K562 (cell line): ENCODE measurements around the gene SASH3. TPM values are rescaled to one million over a fixed set of nuclear protein-coding genes. Genes with fewer than 3 reads are reported as not detected.
A peak's percentile ranks its signal among the peaks of the same experiment; 100 is the strongest.

Experiments
- ATAC-seq: fragments of 200-7000 bp; cut with Tn5 transposase; 3 replicates; pipeline ENCODE4 v1.9.1; 2020; ENCODE audit warnings: moderate library complexity
- BruUV-seq: library from RNA; stranded (reverse); fragments of 400-500 nt; replicated peaks from 2 replicates; lab custom pipeline; 2021; lab: Mats Ljungman, UMichigan
- CTCF ChIA-PET: fragments of 300-600 bp; formaldehyde crosslinking; extraction: SDS; loops from one replicate; lab custom pipeline; 2021; ENCODE audit warnings: low intra/inter-chr PET ratio; lab: Yijun Ruan, JAX
- POLR2A ChIA-PET: fragments of 300-600, 350-650 bp; sonication (Branson Sonifier 250); formaldehyde crosslinking; extraction: SDS; loops from one replicate; lab custom pipeline; 2021; ENCODE audit warnings: antibody characterized with exemption, inconsistent platforms; lab: Yijun Ruan, JAX
- DNase-seq, 4 experiments: peaks; one replicate each; pipeline versions ENCODE4 v3.0.0 to v3.0.0-alpha.2; 2011 to 2018; ENCODE audit warnings: low spot score in 3 of 4, mixed read lengths in 3 of 4; ENCODE audit errors: extremely low read depth in 1 of 4
- FAIRE-seq: peaks from 2 replicates; lab custom pipeline; 2011; peaks lifted over from hg19 to GRCh38; lab: Jason Lieb, UNC
- H2AFZ ChIP-seq: 2 replicates; pipeline ENCODE4 v1.6.0; 2011; ENCODE audit warnings: low read depth, low read length, control low read depth, inconsistent platforms
- H3K27ac ChIP-seq: fragments of 200-600 bp; 3 replicates; pipeline ENCODE4 v1.8.0; 2011; ENCODE audit warnings: low read depth, mild to moderate bottlenecking, control low read depth, inconsistent platforms, low read length, moderate library complexity, mixed read lengths; ENCODE audit errors: extremely low read depth
- H3K27me3 ChIP-seq, 2 experiments: fragments of 300-600 bp in 1 of 2; 2 replicates in 1 of 2; 3 replicates in 1 of 2; pipeline versions ENCODE4 v1.6.0 to v1.8.0; 2011; ENCODE audit warnings: inconsistent platforms in 2 of 2, low read length in 2 of 2, mild to moderate bottlenecking in 1 of 2, mixed read lengths in 1 of 2, moderate library complexity in 1 of 2; ENCODE audit not compliant: control insufficient read depth in 2 of 2, insufficient read depth in 2 of 2
- H3K36me3 ChIP-seq: fragments of 300-600 bp; 3 replicates; pipeline ENCODE4 v1.8.0; 2011; ENCODE audit warnings: mild to moderate bottlenecking, low read length, inconsistent platforms; ENCODE audit not compliant: control insufficient read depth, insufficient read depth
- H3K4me1 ChIP-seq, 2 experiments: fragments of 200-600 bp in 1 of 2; replicated peaks in 1 of 2; 2 replicates in 1 of 2; 3 replicates in 1 of 2; pipeline versions ENCODE4 v1.5.1 to v1.8.0; 2011; ENCODE audit warnings: inconsistent platforms in 2 of 2, low read length in 2 of 2, mild to moderate bottlenecking in 1 of 2, mixed read lengths in 1 of 2, moderate library complexity in 1 of 2; ENCODE audit not compliant: control insufficient read depth in 2 of 2, insufficient read depth in 2 of 2
- H3K4me2 ChIP-seq: 2 replicates; pipeline ENCODE4 v1.6.1; 2011; ENCODE audit warnings: low read length, control low read depth, inconsistent platforms, mixed read lengths; ENCODE audit not compliant: insufficient read depth
- H3K4me3 ChIP-seq: fragments of 200-600 bp; sonication (generic), shearing (Covaris generic); 2 replicates; pipeline ENCODE4 v1.5.1; 2016; ENCODE audit warnings: control low read depth, inconsistent platforms
- H3K79me2 ChIP-seq: fragments of 200-600 bp; 3 replicates; pipeline ENCODE4 v1.8.0; 2011; ENCODE audit warnings: low read length, inconsistent platforms; ENCODE audit not compliant: control insufficient read depth, insufficient read depth
- H3K9ac ChIP-seq, 2 experiments: 2 replicates each; pipeline versions ENCODE4 v1.6.0 to v1.6.1; 2011; ENCODE audit warnings: low read depth in 2 of 2, low read length in 2 of 2, control low read depth in 1 of 2, inconsistent platforms in 1 of 2, mild to moderate bottlenecking in 1 of 2, mixed read lengths in 1 of 2; ENCODE audit not compliant: insufficient read depth in 1 of 2
- H3K9me1 ChIP-seq: one replicate; pipeline ENCODE4 v1.6.0; 2011; ENCODE audit warnings: inconsistent platforms, mild to moderate bottlenecking, low read length, moderate library complexity; ENCODE audit not compliant: control insufficient read depth, insufficient read depth
- H3K9me3 ChIP-seq: replicated peaks from 2 replicates; pipeline ENCODE4 v1.5.1; 2011; ENCODE audit warnings: low read depth, low read length, inconsistent platforms; ENCODE audit not compliant: control insufficient read depth, insufficient read depth
- H4K20me1 ChIP-seq: replicated peaks from 2 replicates; pipeline ENCODE4 v1.6.1; 2011; ENCODE audit warnings: low read length, inconsistent platforms, mixed read lengths; ENCODE audit not compliant: control insufficient read depth, insufficient read depth
- ESRRB ChIP-seq: fragments of 250-450 bp; sonication (Bioruptor Pico); IDR thresholded peaks from 2 replicates; pipeline ENCODE4 v1.5.0; 2020; ENCODE audit warnings: mild to moderate bottlenecking, moderate library complexity, borderline replicate concordance
- FOSL1 ChIP-seq: fragments of 200-800 bp; sonication (Bioruptor generic); conservative IDR thresholded peaks from 2 replicates; pipeline ENCODE4 v1.6.1; 2016; ENCODE audit warnings: missing genetic modification characterization, missing compliant biosample characterization
- FOXA1 ChIP-seq: fragments of 450-650 bp; IDR thresholded peaks from 2 replicates; pipeline ENCODE4 v1.6.1; 2016; ENCODE audit warnings: mild to moderate bottlenecking, borderline replicate concordance
- FOXP1 ChIP-seq: sonication (generic); formaldehyde crosslinking; IDR thresholded peaks from 2 replicates; pipeline ENCODE4 v1.8.0; 2022; ENCODE audit warnings: mild to moderate bottlenecking, missing genetic modification reagents
- HMGN3 ChIP-seq: IDR thresholded peaks from 2 replicates; pipeline ENCODE4 v1.6.1; 2011; ENCODE audit warnings: borderline replicate concordance, low read depth, mild to moderate bottlenecking, mixed read lengths, low read length; ENCODE audit not compliant: insufficient read length; ENCODE audit errors: extremely low read depth
- ZNF780A ChIP-seq: fragments of 250-450 bp; sonication (Bioruptor Pico); IDR thresholded peaks from 2 replicates; pipeline ENCODE4 v1.5.0; 2021; ENCODE audit warnings: mild to moderate bottlenecking
- WGBS: fragments of 100-300 bp; shearing (Covaris generic); methylation state at CpG from one replicate; pipeline ENCODE4 v1.1.6; 2016; ENCODE audit warnings: low coverage, mixed read lengths; ENCODE audit not compliant: insufficient coverage; ENCODE audit errors: missing lambda C conversion rate; 5-methylcytosine and 5-hydroxymethylcytosine counted together
- in situ Hi-C: fragments of 300-500 bp; cut with MboI; formaldehyde crosslinking; loops from 4 replicates; pipeline ENCODE4 v1.15.0; 2018; ENCODE audit warnings: inconsistent platforms, mixed read lengths
- intact Hi-C: fragments of 100-400 bp; cut with micrococcal nuclease; formaldehyde crosslinking; loops from 2 replicates; pipeline ENCODE4 v1.14.2; 2022
- polyA plus RNA-seq, 8 experiments: library from polyadenylated mRNA; depleted of rRNA in 4 of 8; stranded (reverse) in 5 of 8; unstranded in 3 of 8; fragments of >200 nt; fragmentation: Nextera tagmentation in 2 of 8; fragmentation: Illumina TruSeq in 1 of 8; extraction: Ambion mirVana in 2 of 8; extraction: Trizol in 1 of 8; gene quantifications; 2 replicates each; pipeline versions ENCODE4 v1.2.1 to v1.2.3, GENCODE V29; 2011 to 2014; ENCODE audit warnings: inconsistent platforms in 1 of 8, missing spikeins in 1 of 8
- total RNA-seq, 7 experiments: library from RNA; depleted of rRNA in 6 of 7; stranded (reverse); fragments of >200 nt in 6 of 7; fragmentation: Illumina TruSeq in 2 of 7; extraction: Trizol in 2 of 7; gene quantifications; 2 replicates each; pipeline versions ENCODE4 v1.2.1 to v1.2.3, GENCODE V29; 2011 to 2021; ENCODE audit warnings: low replicate concordance in 1 of 7
- TF ChIP-seq, protein P1 (sequence below): fragments of 250-450 bp; sonication (Bioruptor Pico); IDR thresholded peaks from 2 replicates; pipeline ENCODE4 v1.8.0; 2022; ENCODE audit warnings: moderate library complexity, mild to moderate bottlenecking, inconsistent platforms
- TF ChIP-seq, protein P2 (sequence below): fragments of 250-450 bp; sonication (Bioruptor Pico); IDR thresholded peaks from 2 replicates; pipeline ENCODE4 v1.5.0; 2021; ENCODE audit warnings: mild to moderate bottlenecking, moderate library complexity
- TF ChIP-seq, protein P3 (sequence below): fragments of 250-450 bp; sonication (Bioruptor Pico); IDR thresholded peaks from 2 replicates; pipeline ENCODE4 v1.9.0; 2021; ENCODE audit warnings: mild to moderate bottlenecking, inconsistent platforms

The SASH3 gene
- total and polyA plus RNA-seq, 9 of the 15 experiments (the other 6 are each of a cell fraction or from before 2014, with no cell fraction given) = 0.03 to 0.72 (median 0.08) TPM

DNA sequence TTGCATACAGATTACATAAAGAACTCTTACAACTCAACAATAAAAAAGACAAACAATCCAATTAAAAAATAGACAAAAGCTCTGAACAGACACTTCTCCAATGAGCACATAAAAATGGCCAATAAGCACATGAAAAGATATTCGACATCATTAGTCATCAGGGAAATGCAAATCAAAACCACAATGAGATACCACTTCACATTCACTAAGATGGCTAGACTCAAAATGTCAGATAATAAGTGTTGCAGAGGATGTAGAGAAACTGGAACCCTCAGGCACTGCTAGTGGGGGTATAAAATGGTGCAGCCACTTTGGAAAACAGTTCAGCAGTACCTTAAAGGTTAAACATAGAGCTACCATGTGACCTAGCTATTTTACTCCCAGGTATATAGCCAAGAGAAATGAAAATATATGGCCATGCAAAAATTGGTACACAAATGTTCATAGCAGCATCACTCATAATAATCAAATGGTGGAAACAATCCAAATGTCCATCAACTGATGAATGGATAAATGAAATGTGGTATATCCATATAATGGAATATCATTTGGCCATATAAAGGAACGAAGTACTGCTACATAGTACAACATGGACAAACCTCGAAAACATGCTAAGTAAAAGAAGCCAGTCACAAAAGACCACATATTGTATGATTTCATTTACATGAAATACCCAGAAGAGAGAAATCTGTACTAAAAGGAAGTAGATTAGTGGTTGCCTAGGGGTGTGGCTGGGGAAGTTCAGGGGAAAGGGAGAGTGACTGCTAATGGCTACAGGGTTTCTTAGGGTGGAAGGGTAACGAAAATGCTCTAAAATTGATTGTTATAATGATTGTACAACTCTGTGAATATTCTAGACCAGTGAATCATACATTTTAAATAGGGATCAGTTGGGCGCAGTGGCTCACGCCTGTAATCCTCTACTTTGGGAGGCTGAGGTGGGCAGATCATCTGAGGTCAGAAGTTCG, 29.4 kb downstream of the SASH3 start:
- no peak overlapping the region for H3K9ac ChIP-seq
- peak; percentile 53 for TF ChIP-seq FOSL1 (tag)
- TF ChIP-seq ZNF780A (CRISPR knock-in tag) = no peak
- TF ChIP-seq FOXP1 = no peak
- TF ChIP-seq, protein P1, sequence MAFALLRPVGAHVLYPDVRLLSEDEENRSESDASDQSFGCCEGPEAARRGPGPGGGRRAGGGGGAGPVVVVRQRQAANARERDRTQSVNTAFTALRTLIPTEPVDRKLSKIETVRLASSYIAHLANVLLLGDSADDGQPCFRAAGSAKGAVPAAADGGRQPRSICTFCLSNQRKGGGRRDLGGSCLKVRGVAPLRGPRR (CRISPR knock-in tag) = no peak
- no peak for TF ChIP-seq ESRRB (CRISPR knock-in tag)
- TF ChIP-seq, protein P2, sequence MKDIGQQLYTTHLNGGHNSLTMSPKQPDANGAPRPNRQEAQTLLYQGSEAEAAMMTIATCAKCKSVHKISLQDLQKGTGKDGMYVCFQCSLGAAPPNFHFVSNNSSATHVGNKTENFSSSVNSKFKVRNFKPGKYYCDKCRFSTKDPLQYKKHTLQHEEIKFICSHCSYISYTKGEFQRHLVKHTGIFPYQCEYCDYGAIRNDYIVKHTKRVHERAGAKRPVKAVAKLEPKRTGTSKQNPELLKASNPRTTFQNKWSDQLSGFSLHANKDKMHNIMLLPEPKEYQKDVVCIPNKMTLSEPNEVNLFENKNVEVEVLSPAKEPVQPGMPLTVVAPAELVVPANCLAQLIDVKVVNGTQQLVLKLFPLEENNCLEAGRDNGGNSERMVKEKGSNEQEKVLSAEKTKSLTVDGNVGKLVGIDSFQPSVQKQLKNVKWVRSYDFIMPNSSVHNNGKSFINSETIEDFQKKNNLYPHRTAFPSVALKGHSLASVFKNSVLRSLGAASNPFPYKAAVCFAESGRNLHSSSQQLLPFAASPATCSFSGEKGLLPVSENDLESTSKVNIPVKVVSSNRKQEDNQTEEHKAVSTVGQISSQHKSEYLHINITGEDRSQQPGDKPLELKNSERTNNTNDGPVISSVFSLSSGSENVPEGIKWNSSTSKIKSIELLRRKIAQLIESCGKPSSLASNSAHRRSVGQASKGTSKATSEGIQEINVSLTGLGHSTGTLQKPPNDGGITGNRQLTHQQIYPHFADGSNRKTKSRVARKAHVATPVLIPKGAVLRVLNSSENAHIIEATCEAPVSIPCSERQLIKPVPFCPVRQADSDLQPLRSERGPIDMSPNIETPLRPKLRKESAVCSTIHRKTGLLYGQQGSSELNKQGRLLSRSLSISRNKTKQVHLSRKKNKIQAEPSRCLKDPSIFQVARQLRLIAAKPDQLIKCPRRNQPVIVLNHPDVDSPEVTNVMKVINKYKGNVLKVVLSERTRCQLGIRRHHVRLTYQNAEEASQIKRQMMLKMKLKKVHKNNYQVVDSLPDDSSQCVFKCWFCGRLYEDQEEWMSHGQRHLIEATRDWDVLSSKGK (CRISPR knock-in tag) = no peak
- TF ChIP-seq HMGN3 = no peak
- TF ChIP-seq FOXA1 = no peak
- TF ChIP-seq, protein P3, sequence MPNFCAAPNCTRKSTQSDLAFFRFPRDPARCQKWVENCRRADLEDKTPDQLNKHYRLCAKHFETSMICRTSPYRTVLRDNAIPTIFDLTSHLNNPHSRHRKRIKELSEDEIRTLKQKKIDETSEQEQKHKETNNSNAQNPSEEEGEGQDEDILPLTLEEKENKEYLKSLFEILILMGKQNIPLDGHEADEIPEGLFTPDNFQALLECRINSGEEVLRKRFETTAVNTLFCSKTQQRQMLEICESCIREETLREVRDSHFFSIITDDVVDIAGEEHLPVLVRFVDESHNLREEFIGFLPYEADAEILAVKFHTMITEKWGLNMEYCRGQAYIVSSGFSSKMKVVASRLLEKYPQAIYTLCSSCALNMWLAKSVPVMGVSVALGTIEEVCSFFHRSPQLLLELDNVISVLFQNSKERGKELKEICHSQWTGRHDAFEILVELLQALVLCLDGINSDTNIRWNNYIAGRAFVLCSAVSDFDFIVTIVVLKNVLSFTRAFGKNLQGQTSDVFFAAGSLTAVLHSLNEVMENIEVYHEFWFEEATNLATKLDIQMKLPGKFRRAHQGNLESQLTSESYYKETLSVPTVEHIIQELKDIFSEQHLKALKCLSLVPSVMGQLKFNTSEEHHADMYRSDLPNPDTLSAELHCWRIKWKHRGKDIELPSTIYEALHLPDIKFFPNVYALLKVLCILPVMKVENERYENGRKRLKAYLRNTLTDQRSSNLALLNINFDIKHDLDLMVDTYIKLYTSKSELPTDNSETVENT (CRISPR knock-in tag) = no peak
- TF ChIP-seq, all 486 proteins: peak for 1
- Histone ChIP-seq H3K27me3 (no peaks in the 10 kb centered on the region), H3K4me1 (no peaks in the 10 kb centered on the region), H3K4me3 (no peak overlapping the region), H3K9me3 (no peaks in the 10 kb centered on the region), H3K27ac (no peak overlapping the region), H3K79me2 (no peaks in the 10 kb centered on the region), H4K20me1 (no peaks in the 10 kb centered on the region), H3K9me1 (no peaks in the 10 kb centered on the region), H3K36me3 (peaks cover 49% of the 10 kb centered on the region; the same call in 2 of the 3 replicates), H3K4me2 (no peak overlapping the region), H2AFZ (no peak overlapping the region)
- ATAC-seq (no peak), DNase-seq (no peak), FAIRE-seq (no peak)
- BruUV-seq = no TSS peak
- intact Hi-C loops (no loop called here), in situ Hi-C loops (no loop called here)
- WGBS = 79% methylated on average over 7 of the region's 7 CpGs
- CTCF ChIA-PET = no interaction called here
- POLR2A ChIA-PET = interaction anchor here (0.5 kb wide), 1 partner anchor 8 kb away, joined by 3 read pairs; no protein-coding TSS in a partner anchor
